GM19395 (cell line): ENCODE results near the gene SEC22A.

Experiments
- ATAC-seq: cut with Tn5 transposase; IDR thresholded peaks from one replicate; pipeline ENCODE4 v1.9.1; 2021; ENCODE audit warnings: mild to moderate bottlenecking, moderate library complexity; ENCODE audit not compliant: unreplicated experiment

Gene SEC22A

GRCh38 chr3:123201557-123202427 lies at the start of gene SEC22A:
SEC22A (plus strand) TSS chr3:123201943; CDS start chr3:123209218, 7,275 bp downstream.
- peak; percentile 99 for ATAC-seq

GRCh38 chr3:123152687-123153086 lies 49.1 kb upstream of the SEC22A start:
- ATAC-seq = no peak

GRCh38 chr3:123153125-123154019 lies 48.4 kb upstream of the SEC22A start:
- no peak for ATAC-seq

- no peak for ATAC-seq
These were observed 47.4 kb upstream of the SEC22A start for GRCh38 chr3:123154020-123154985.

GRCh38 chr3:123155471-123156011 lies 46.2 kb upstream of the SEC22A start:
- ATAC-seq = no peak

- no peak for ATAC-seq
These were observed 45.3 kb upstream of the SEC22A start for GRCh38 chr3:123156276-123156995.

GRCh38 chr3:123157209-123157597 lies 44.5 kb upstream of the SEC22A start:
- ATAC-seq = no peak

- no peak for ATAC-seq
These were observed 44.0 kb upstream of the SEC22A start for GRCh38 chr3:123157598-123158287.

GRCh38 chr3:123158330-123158729 lies 43.4 kb upstream of the SEC22A start:
- ATAC-seq = no peak

GRCh38 chr3:123158899-123159390 lies 42.8 kb upstream of the SEC22A start:
- ATAC-seq = no peak

GRCh38 chr3:123159926-123160635 lies 41.7 kb upstream of the SEC22A start:
- no peak for ATAC-seq

- no peak for ATAC-seq
These were observed 40.6 kb upstream of the SEC22A start for GRCh38 chr3:123161167-123161566.

- no peak for ATAC-seq
These were observed 38.6 kb upstream of the SEC22A start for GRCh38 chr3:123163141-123163540.

- ATAC-seq = no peak
These were observed 36.6 kb upstream of the SEC22A start for GRCh38 chr3:123165163-123165562.

GRCh38 chr3:123167686-123168085 lies 34.1 kb upstream of the SEC22A start:
- no peak for ATAC-seq

- no peak for ATAC-seq
These were observed 33.6 kb upstream of the SEC22A start for GRCh38 chr3:123168122-123168521.

GRCh38 chr3:123168605-123169004 lies 33.1 kb upstream of the SEC22A start:
- no peak for ATAC-seq

- ATAC-seq = no peak
These were observed 32.2 kb upstream of the SEC22A start for GRCh38 chr3:123169492-123169929.
